ENCODE measurements around the gene IMPA2. TPM values are rescaled to one million over a fixed set of nuclear protein-coding genes. Genes with fewer than 3 reads are reported as not detected.

The IMPA2 gene
- total RNA-seq, 1 donor = 41.5 TPM

GRCh38 chr18:11994703-11995444 is 13.6 kb downstream of the IMPA2 start:
- peak; percentile 27 for DNase-seq (ENCODE audit: low read depth)
- H3K4me3 ChIP-seq (ENCODE audit: low read depth, low read length) = no peak overlapping the region
- TF ChIP-seq, protein P1, sequence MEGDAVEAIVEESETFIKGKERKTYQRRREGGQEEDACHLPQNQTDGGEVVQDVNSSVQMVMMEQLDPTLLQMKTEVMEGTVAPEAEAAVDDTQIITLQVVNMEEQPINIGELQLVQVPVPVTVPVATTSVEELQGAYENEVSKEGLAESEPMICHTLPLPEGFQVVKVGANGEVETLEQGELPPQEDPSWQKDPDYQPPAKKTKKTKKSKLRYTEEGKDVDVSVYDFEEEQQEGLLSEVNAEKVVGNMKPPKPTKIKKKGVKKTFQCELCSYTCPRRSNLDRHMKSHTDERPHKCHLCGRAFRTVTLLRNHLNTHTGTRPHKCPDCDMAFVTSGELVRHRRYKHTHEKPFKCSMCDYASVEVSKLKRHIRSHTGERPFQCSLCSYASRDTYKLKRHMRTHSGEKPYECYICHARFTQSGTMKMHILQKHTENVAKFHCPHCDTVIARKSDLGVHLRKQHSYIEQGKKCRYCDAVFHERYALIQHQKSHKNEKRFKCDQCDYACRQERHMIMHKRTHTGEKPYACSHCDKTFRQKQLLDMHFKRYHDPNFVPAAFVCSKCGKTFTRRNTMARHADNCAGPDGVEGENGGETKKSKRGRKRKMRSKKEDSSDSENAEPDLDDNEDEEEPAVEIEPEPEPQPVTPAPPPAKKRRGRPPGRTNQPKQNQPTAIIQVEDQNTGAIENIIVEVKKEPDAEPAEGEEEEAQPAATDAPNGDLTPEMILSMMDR (IDR thresholded peaks at IDR 0.05; ENCODE audit: insufficient read depth, low read depth, low read length) = no peak

DNA sequence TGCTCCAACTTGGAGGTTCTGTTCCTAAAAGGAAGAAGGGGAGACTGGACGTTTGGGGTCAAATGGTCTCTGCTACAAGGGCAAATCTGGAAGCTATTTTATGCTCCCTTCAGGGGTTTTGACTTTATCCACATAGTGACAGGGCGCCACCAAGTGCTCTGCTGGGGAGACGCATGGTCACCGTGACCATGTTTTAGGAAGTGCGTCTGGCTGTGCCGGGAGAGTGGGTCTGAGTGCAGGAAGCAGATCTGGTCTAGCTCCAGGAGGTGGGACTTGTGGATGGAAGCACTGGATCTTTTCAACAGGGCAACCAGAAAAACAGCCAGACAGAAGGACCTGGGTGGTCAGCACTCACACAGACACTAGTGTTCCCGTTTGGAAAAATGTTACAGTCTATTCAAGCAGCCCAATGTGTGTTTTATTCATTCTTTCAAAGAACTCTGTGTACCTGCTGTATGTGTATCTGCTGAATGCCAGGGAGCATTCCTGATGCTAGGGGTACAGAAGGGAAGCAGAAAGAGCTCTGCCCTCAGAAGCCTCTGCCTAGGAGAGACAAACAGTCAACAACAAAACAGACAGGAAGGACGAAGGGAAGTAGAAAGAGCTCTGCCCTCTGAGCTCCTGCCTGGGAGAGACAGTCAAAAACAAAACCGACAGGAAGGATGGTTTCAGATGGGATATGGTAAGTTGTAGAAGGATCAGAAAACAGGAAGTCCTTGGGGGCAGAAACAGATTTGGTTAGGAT is 14.3 kb downstream of the IMPA2 start:
- no peak overlapping the region for H3K4me3 ChIP-seq (ENCODE audit: low read depth, low read length)
- DNase-seq (ENCODE audit: low read depth) = peak; percentile 83
- TF ChIP-seq, protein P1 (IDR thresholded peaks at IDR 0.05; ENCODE audit: insufficient read depth, low read depth, low read length) = peak; percentile 84

- TF ChIP-seq, protein P1 (IDR thresholded peaks at IDR 0.05; ENCODE audit: insufficient read depth, low read depth, low read length) = no peak
- no peak overlapping the region for H3K4me3 ChIP-seq (ENCODE audit: low read depth, low read length)
- no peak for DNase-seq (ENCODE audit: low read depth)
These were observed 15.0 kb downstream of the IMPA2 start for GRCh38 chr18:11996190-11996754.

GRCh38 chr18:11996907-11997306 is 15.6 kb downstream of the IMPA2 start:
- no peak for DNase-seq (ENCODE audit: low read depth)
- TF ChIP-seq, protein P1 (IDR thresholded peaks at IDR 0.05; ENCODE audit: insufficient read depth, low read depth, low read length) = no peak
- no peak overlapping the region for H3K4me3 ChIP-seq (ENCODE audit: low read depth, low read length)

DNA sequence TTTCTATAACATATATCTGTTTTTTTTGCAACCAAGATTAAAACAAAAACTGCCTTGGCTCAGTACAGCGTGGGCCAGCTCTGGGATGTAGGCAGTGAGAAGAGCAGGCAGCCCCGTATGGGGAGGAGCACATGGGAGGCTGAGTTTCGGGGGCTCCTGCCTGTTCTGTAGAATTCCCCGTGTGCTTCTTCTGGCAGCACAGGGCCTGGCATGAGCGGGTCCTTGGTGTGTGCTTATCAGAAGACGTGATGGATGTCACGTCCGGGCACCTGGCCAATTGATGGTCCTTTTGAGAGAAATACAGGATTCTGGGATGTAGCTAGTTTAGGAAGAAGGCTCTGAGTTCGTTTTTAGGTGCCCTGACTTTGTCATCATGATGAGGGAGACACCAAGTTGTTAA is 16.2 kb downstream of the IMPA2 start:
- TF ChIP-seq, protein P1 (IDR thresholded peaks at IDR 0.05; ENCODE audit: insufficient read depth, low read depth, low read length) = no peak
- DNase-seq (ENCODE audit: low read depth) = no peak
- no peak overlapping the region for H3K4me3 ChIP-seq (ENCODE audit: low read depth, low read length)

DNA sequence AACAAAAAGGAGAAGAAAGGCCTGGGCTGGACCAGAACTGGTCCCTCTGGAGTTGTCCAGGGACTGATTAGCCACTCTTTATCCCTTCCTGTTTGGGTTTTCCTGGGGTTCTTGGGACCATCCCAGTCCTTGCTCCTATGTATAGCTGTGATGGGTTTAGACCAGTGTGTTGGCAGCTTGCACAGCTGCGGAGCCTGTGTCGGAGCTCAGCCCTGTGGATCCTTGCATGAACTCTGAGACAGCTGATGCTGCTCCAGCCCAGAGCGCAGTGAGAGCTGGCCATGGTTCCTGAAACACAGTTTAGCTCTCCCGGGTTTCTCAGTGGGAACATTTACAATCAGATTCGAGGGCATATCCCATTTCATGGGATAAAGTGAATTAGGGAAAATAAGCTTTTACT is 16.9 kb downstream of the IMPA2 start:
- TF ChIP-seq, protein P1 (IDR thresholded peaks at IDR 0.05; ENCODE audit: insufficient read depth, low read depth, low read length) = no peak
- no peak for DNase-seq (ENCODE audit: low read depth)
- H3K4me3 ChIP-seq (ENCODE audit: low read depth, low read length) = no peak overlapping the region
